ENCODE measurements around the gene CBLB. TPM values are rescaled to one million over a fixed set of nuclear protein-coding genes. Genes with fewer than 3 reads are reported as not detected.

The CBLB gene
- total and polyA plus RNA-seq, 4 donors, result 25.1 to 44.6 (median 30.8) TPM

- Histone ChIP-seq H3K27ac (ENCODE audit: low read depth, low read length) (no peak overlapping the region), H3K27me3 (ENCODE audit: control insufficient read depth, insufficient read depth, low read length) (no peaks in the 10 kb centered on the region), H3K9me3 (ENCODE audit: control insufficient read depth, insufficient read depth, low read length) (no peaks in the 10 kb centered on the region), H3K36me3 (ENCODE audit: control insufficient read depth, insufficient read depth, low read length) (peaks cover 4% of the 10 kb centered on the region), H3K4me1 (ENCODE audit: control insufficient read depth, insufficient read depth, low read length) (no peaks in the 10 kb centered on the region), H3K4me3 (ENCODE audit: low read depth, low read length) (no peak overlapping the region)
- WGBS (ENCODE audit: insufficient coverage), result no CpG with 5 or more reads among the region's 2 CpGs
- no peak for DNase-seq (ENCODE audit: low read depth in 4 of 6, low spot score in 6 of 6)
These were observed 161.8 kb downstream of the CBLB start for GRCh38 chr3:105707009-105707408.

GRCh38 chr3:105704726-105705410 lies 163.9 kb downstream of the CBLB start:
- H3K27me3 ChIP-seq (ENCODE audit: control insufficient read depth, insufficient read depth, low read length), result no peaks in the 10 kb centered on the region
- H3K4me3 ChIP-seq (ENCODE audit: low read depth, low read length), result no peak overlapping the region
- no CpG with 5 or more reads among the region's 4 CpGs for WGBS (ENCODE audit: insufficient coverage)
- H3K27ac ChIP-seq (ENCODE audit: low read depth, low read length), result no peak overlapping the region
- no peaks in the 10 kb centered on the region for H3K4me1 ChIP-seq (ENCODE audit: control insufficient read depth, insufficient read depth, low read length)
- peaks cover 9% of the 10 kb centered on the region for H3K36me3 ChIP-seq (ENCODE audit: control insufficient read depth, insufficient read depth, low read length)
- no peak for DNase-seq (ENCODE audit: low read depth in 4 of 6, low spot score in 6 of 6)
- H3K9me3 ChIP-seq (ENCODE audit: control insufficient read depth, insufficient read depth, low read length), result no peaks in the 10 kb centered on the region

- no peak overlapping the region for H3K27ac ChIP-seq (ENCODE audit: low read depth, low read length)
- no peaks in the 10 kb centered on the region for H3K9me3 ChIP-seq (ENCODE audit: control insufficient read depth, insufficient read depth, low read length)
- DNase-seq (ENCODE audit: low read depth in 4 of 6, low spot score in 6 of 6), result no peak
- no CpG with 5 or more reads among the region's 1 CpG for WGBS (ENCODE audit: insufficient coverage)
- no peak overlapping the region for H3K4me3 ChIP-seq (ENCODE audit: low read depth, low read length)
- peaks cover 9% of the 10 kb centered on the region for H3K36me3 ChIP-seq (ENCODE audit: control insufficient read depth, insufficient read depth, low read length)
- no peaks in the 10 kb centered on the region for H3K4me1 ChIP-seq (ENCODE audit: control insufficient read depth, insufficient read depth, low read length)
- H3K27me3 ChIP-seq (ENCODE audit: control insufficient read depth, insufficient read depth, low read length), result no peaks in the 10 kb centered on the region
These were observed 168.2 kb downstream of the CBLB start for GRCh38 chr3:105700575-105700974.

GRCh38 chr3:105691633-105692032 lies 177.2 kb downstream of the CBLB start:
- Histone ChIP-seq H3K9me3 (ENCODE audit: control insufficient read depth, insufficient read depth, low read length) (no peaks in the 10 kb centered on the region), H3K4me1 (ENCODE audit: control insufficient read depth, insufficient read depth, low read length) (no peaks in the 10 kb centered on the region), H3K27ac (ENCODE audit: low read depth, low read length) (no peak overlapping the region), H3K36me3 (ENCODE audit: control insufficient read depth, insufficient read depth, low read length) (no peaks in the 10 kb centered on the region), H3K4me3 (ENCODE audit: low read depth, low read length) (no peak overlapping the region), H3K27me3 (ENCODE audit: control insufficient read depth, insufficient read depth, low read length) (no peaks in the 10 kb centered on the region)
- DNase-seq (ENCODE audit: low read depth in 4 of 6, low spot score in 6 of 6), result no peak
- WGBS (ENCODE audit: insufficient coverage), result 52% methylated on average over 3 of the region's 3 CpGs

GRCh38 chr3:105691053-105691452 lies 177.8 kb downstream of the CBLB start:
- DNase-seq (ENCODE audit: low read depth in 4 of 6, low spot score in 6 of 6), result peak in 2 of 6 donors; percentile 25 to 78
- Histone ChIP-seq H3K36me3 (ENCODE audit: control insufficient read depth, insufficient read depth, low read length) (no peaks in the 10 kb centered on the region), H3K4me1 (ENCODE audit: control insufficient read depth, insufficient read depth, low read length) (no peaks in the 10 kb centered on the region), H3K27ac (ENCODE audit: low read depth, low read length) (no peak overlapping the region), H3K27me3 (ENCODE audit: control insufficient read depth, insufficient read depth, low read length) (no peaks in the 10 kb centered on the region), H3K4me3 (ENCODE audit: low read depth, low read length) (no peak overlapping the region), H3K9me3 (ENCODE audit: control insufficient read depth, insufficient read depth, low read length) (no peaks in the 10 kb centered on the region)

DNA sequence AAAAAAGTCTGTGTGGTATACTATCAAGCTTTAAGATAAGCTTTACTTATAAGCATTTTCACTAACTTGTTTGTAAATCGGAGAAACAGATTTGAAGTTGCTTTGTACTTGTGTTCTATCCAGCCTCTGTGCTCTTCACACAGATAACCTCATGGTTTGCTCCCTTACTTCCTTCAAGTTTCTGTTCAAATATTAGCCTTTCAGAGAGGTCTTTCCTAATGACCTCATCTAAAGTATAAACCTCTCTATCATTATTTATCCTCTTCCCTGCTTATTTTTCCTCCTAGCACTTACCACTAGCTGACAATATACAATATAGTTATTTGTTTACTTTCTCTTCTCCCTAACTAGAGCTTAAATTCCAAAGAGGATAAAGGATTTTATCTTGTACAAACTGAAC lies 180.0 kb downstream of the CBLB start:
- H3K27ac ChIP-seq (ENCODE audit: low read depth, low read length), result no peak overlapping the region
- WGBS (ENCODE audit: insufficient coverage), result no CpG with 5 or more reads among the region's 1 CpG
- DNase-seq (ENCODE audit: low read depth in 4 of 6, low spot score in 6 of 6), result no peak
- no peaks in the 10 kb centered on the region for H3K4me1 ChIP-seq (ENCODE audit: control insufficient read depth, insufficient read depth, low read length)
- H3K27me3 ChIP-seq (ENCODE audit: control insufficient read depth, insufficient read depth, low read length), result no peaks in the 10 kb centered on the region
- no peak overlapping the region for H3K4me3 ChIP-seq (ENCODE audit: low read depth, low read length)
- no peaks in the 10 kb centered on the region for H3K9me3 ChIP-seq (ENCODE audit: control insufficient read depth, insufficient read depth, low read length)
- H3K36me3 ChIP-seq (ENCODE audit: control insufficient read depth, insufficient read depth, low read length), result no peaks in the 10 kb centered on the region

- H3K9me3 ChIP-seq (ENCODE audit: control insufficient read depth, insufficient read depth, low read length), result no peaks in the 10 kb centered on the region
- WGBS (ENCODE audit: insufficient coverage), result 20% methylated on average over 1 of the region's 2 CpGs
- no peaks in the 10 kb centered on the region for H3K27me3 ChIP-seq (ENCODE audit: control insufficient read depth, insufficient read depth, low read length)
- no peaks in the 10 kb centered on the region for H3K4me1 ChIP-seq (ENCODE audit: control insufficient read depth, insufficient read depth, low read length)
- H3K27ac ChIP-seq (ENCODE audit: low read depth, low read length), result no peak overlapping the region
- DNase-seq (ENCODE audit: low read depth in 4 of 6, low spot score in 6 of 6), result peak in 2 of 6 donors; percentile 20 to 37
- H3K36me3 ChIP-seq (ENCODE audit: control insufficient read depth, insufficient read depth, low read length), result no peaks in the 10 kb centered on the region
- no peak overlapping the region for H3K4me3 ChIP-seq (ENCODE audit: low read depth, low read length)
These were observed 182.4 kb downstream of the CBLB start for GRCh38 chr3:105686278-105686897.

GRCh38 chr3:105679951-105680350 lies 188.9 kb downstream of the CBLB start:
- Histone ChIP-seq H3K4me3 (ENCODE audit: low read depth, low read length) (no peak overlapping the region), H3K27me3 (ENCODE audit: control insufficient read depth, insufficient read depth, low read length) (no peaks in the 10 kb centered on the region), H3K27ac (ENCODE audit: low read depth, low read length) (no peak overlapping the region), H3K9me3 (ENCODE audit: control insufficient read depth, insufficient read depth, low read length) (no peaks in the 10 kb centered on the region), H3K36me3 (ENCODE audit: control insufficient read depth, insufficient read depth, low read length) (peaks cover 5% of the 10 kb centered on the region), H3K4me1 (ENCODE audit: control insufficient read depth, insufficient read depth, low read length) (no peaks in the 10 kb centered on the region)
- no CpG with 5 or more reads among the region's 2 CpGs for WGBS (ENCODE audit: insufficient coverage)
- DNase-seq (ENCODE audit: low read depth in 4 of 6, low spot score in 6 of 6), result no peak

GRCh38 chr3:105678017-105678416 lies 190.8 kb downstream of the CBLB start:
- Histone ChIP-seq H3K9me3 (ENCODE audit: control insufficient read depth, insufficient read depth, low read length) (no peaks in the 10 kb centered on the region), H3K27me3 (ENCODE audit: control insufficient read depth, insufficient read depth, low read length) (no peaks in the 10 kb centered on the region), H3K36me3 (ENCODE audit: control insufficient read depth, insufficient read depth, low read length) (peaks cover 5% of the 10 kb centered on the region), H3K4me1 (ENCODE audit: control insufficient read depth, insufficient read depth, low read length) (no peaks in the 10 kb centered on the region), H3K27ac (ENCODE audit: low read depth, low read length) (no peak overlapping the region), H3K4me3 (ENCODE audit: low read depth, low read length) (no peak overlapping the region)
- WGBS (ENCODE audit: insufficient coverage), result no CpG with 5 or more reads among the region's 3 CpGs
- DNase-seq (ENCODE audit: low read depth in 4 of 6, low spot score in 6 of 6), result no peak

DNA sequence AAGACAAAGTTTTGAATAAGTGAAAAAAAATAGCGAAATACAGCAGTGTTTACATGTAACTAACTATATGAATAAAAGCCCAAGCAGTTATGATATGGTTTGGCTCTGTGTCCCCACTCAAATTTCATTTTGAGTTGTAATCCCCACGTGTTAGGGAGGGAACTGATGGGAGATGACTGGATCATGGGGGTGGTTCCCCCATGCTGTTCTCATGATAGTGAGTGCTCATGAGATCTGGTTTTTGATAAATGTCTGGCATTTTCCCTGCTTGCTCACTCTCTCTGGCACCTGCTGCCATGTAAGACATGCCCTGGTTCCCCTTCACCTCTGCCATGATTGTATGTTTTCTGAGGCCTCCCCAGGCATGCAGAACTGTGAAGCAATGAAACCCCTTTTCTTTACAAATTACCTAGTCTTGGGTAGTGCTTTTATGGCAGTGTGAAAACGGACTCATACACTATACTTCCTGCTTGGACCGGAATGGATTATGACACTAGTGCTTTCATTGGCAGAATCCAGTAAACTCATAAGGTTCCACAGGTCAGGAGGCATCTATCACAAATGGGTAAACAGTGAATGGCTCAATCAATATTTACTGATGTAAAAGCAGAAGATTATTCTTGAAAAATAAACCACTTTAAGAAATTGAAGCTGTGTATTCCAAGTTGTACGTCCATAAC lies 192.1 kb downstream of the CBLB start:
- H3K36me3 ChIP-seq (ENCODE audit: control insufficient read depth, insufficient read depth, low read length), result peaks cover 5% of the 10 kb centered on the region
- no peak overlapping the region for H3K4me3 ChIP-seq (ENCODE audit: low read depth, low read length)
- H3K27me3 ChIP-seq (ENCODE audit: control insufficient read depth, insufficient read depth, low read length), result no peaks in the 10 kb centered on the region
- DNase-seq (ENCODE audit: low read depth in 4 of 6, low spot score in 6 of 6), result no peak
- WGBS (ENCODE audit: insufficient coverage), result no CpG with 5 or more reads among the region's 5 CpGs
- H3K9me3 ChIP-seq (ENCODE audit: control insufficient read depth, insufficient read depth, low read length), result no peaks in the 10 kb centered on the region
- H3K4me1 ChIP-seq (ENCODE audit: control insufficient read depth, insufficient read depth, low read length), result no peaks in the 10 kb centered on the region
- H3K27ac ChIP-seq (ENCODE audit: low read depth, low read length), result no peak overlapping the region
